Pancreas (tissue), 10 donors: ENCODE measurements around the gene FCRLB. TPM values are rescaled to one million over a fixed set of nuclear protein-coding genes. Genes with fewer than 3 reads are reported as not detected.

Experiments
- ATAC-seq, 4 donors: fragments of 200-7000 bp; cut with Tn5 transposase; one replicate each; pipeline versions ENCODE4 v1.8.0 to v1.9.1; 2020; ENCODE audit warnings: mild to moderate bottlenecking in 4 of 4, moderate library complexity in 4 of 4
- DNase-seq, 6 donors: peaks; one replicate each; pipeline ENCODE4 v3.0.0-alpha.2; 2020
- FAIRE-seq: peaks from 2 replicates; lab custom pipeline; 2012; peaks lifted over from hg19 to GRCh38; lab: Jason Lieb, UNC
- H3K27ac ChIP-seq, 4 donors: fragments of 200-600 bp; sonication (generic); 1 replicate in 3 of 4; 2 replicates in 1 of 4; pipeline versions ENCODE4 v1.5.0 to v1.8.0; 2020
- H3K27me3 ChIP-seq, 4 donors: fragments of 200-600 bp; one replicate each; pipeline ENCODE4 v1.8.0; 2021
- H3K36me3 ChIP-seq, 3 donors: fragments of 200-600 bp; sonication (generic) in 1 of 3; one replicate each; pipeline versions ENCODE4 v1.5.0 to v1.8.0; 2020 to 2021
- H3K4me1 ChIP-seq, 3 donors: fragments of 200-600 bp; one replicate each; pipeline ENCODE4 v1.8.0; 2021
- H3K4me3 ChIP-seq, 4 donors: fragments of 200-600 bp; sonication (generic) in 2 of 4; one replicate each; pipeline versions ENCODE4 v1.5.0 to v1.8.0; 2020 to 2021
- H3K9me3 ChIP-seq, 4 donors: fragments of 200-600 bp; one replicate each; pipeline ENCODE4 v1.8.0; 2021
- CTCF ChIP-seq, 4 donors: fragments of 200-600 bp; sonication (generic) in 3 of 4; IDR thresholded peaks; one replicate each; pipeline versions ENCODE4 v1.5.0 to v1.8.0; 2021; ENCODE audit warnings: antibody characterized with exemption in 4 of 4
- WGBS, 2 donors: extraction: QIAGEN DNeasy Blood & Tissue Kit; methylation state at CpG; one replicate each; pipeline ENCODE4 v1.1.7; 2013; 5-methylcytosine and 5-hydroxymethylcytosine counted together
- intact Hi-C, 3 donors: fragments of 100-400 bp; cut with DNase I; formaldehyde crosslinking; loops; one replicate each; pipeline versions ENCODE4 v1.11.1 to v1.14.2; 2022
- polyA plus RNA-seq, 2 donors: library from polyadenylated mRNA; stranded (reverse); fragments of 200-250 nt; gene quantifications; one replicate each; pipeline ENCODE4 v1.2.3, GENCODE V29; 2013
- total RNA-seq, 6 donors: library from RNA; stranded (reverse); fragmentation: NEBNext Ultra II Directional in 4 of 6; extraction: Animal tissue kit (Norgen Biotek cat#: 25700) in 4 of 6; gene quantifications; one replicate each; pipeline versions ENCODE4 v1.2.1 to v1.2.4, GENCODE V29; 2021 to 2023
- donor health status: healthy with polysubstance abuse.
- donor health status: DM: no; HTN: no; CAD: no; lungs with moderate emphysema.
- donor health status: DM: no; HTN: no; CAD: no.
- donor health status: control.
- donor health status: control.
- donor health status: Bipolar disorder and iron deficiency.
- donor health status: DM: yes; HTN: yes; CAD: no.
- donor health status: DM: no; HTN: no; CAD: no.
- donor health status: DM: no; HTN: no; CAD: no.
- donor health status: DM: yes; HTN: yes; CAD: no.

FCRLB gene
- total and polyA plus RNA-seq, 8 donors = 0.14 to 0.51 (median 0.36) TPM

- Histone ChIP-seq H3K4me3 (no peak overlapping the region), H3K27ac (no peak overlapping the region), H3K4me1 (no peaks in the 10 kb centered on the region), H3K27me3 (no peaks in the 10 kb centered on the region), H3K9me3 (no peaks in the 10 kb centered on the region), H3K36me3 (no peaks in the 10 kb centered on the region)
- 54 to 58% methylated on average over 4 of the region's 4 CpGs for WGBS, 2 donors
- ATAC-seq (no peak), FAIRE-seq (no peak), DNase-seq (no peak)
- TF ChIP-seq CTCF (IDR thresholded peaks at IDR 0.05) = no peak
- intact Hi-C loops = loop anchor here in 1 of 3 donors (10.0 kb wide), 1 partner anchor 252 kb away; no protein-coding TSS in a partner anchor
These were observed 15.1 kb downstream of the FCRLB start for GRCh38 chr1:161736335-161736969.

- Histone ChIP-seq H3K27me3 (no peaks in the 10 kb centered on the region), H3K4me1 (no peaks in the 10 kb centered on the region), H3K9me3 (no peaks in the 10 kb centered on the region), H3K4me3 (no peak overlapping the region), H3K36me3 (no peaks in the 10 kb centered on the region), H3K27ac (no peak overlapping the region)
- FAIRE-seq (no peak), DNase-seq (no peak), ATAC-seq (no peak)
- intact Hi-C loops = loop anchor here in 1 of 3 donors (10.0 kb wide), 1 partner anchor 253 kb away; no protein-coding TSS in a partner anchor
- 60% methylated on average over 2 of the region's 2 CpGs for WGBS, 2 donors
- TF ChIP-seq CTCF (IDR thresholded peaks at IDR 0.05) = no peak
These were observed 16.3 kb downstream of the FCRLB start for GRCh38 chr1:161737625-161738024.

GRCh38 chr1:161738627-161739287 lies 17.4 kb downstream of the FCRLB start:
- TF ChIP-seq CTCF (IDR thresholded peaks at IDR 0.05) = peak in 1 of 4 donors; percentile 11
- no peaks in the 10 kb centered on the region for H3K36me3 ChIP-seq
- no peaks in the 10 kb centered on the region for H3K27me3 ChIP-seq
- no peak overlapping the region for H3K4me3 ChIP-seq
- 77 to 90% methylated on average over 4 of the region's 4 CpGs for WGBS, 2 donors
- H3K4me1 ChIP-seq = no peaks in the 10 kb centered on the region
- DNase-seq (peak in 1 of 6 donors; percentile 37), FAIRE-seq (no peak), ATAC-seq (peak in 3 of 4 donors; percentile 39 to 69 (median 69))
- intact Hi-C loops = loop anchor here in 1 of 3 donors (10.0 kb wide), 1 partner anchor 254 kb away; no protein-coding TSS in a partner anchor
- H3K9me3 ChIP-seq = no peaks in the 10 kb centered on the region
- peak overlapping the region in 1 of 4 donors; percentile 0 for H3K27ac ChIP-seq

- intact Hi-C loops = loop anchor here in 1 of 3 donors (10.0 kb wide), 1 partner anchor 255 kb away; no protein-coding TSS in a partner anchor
- no peaks in the 10 kb centered on the region for H3K36me3 ChIP-seq
- H3K27me3 ChIP-seq = no peaks in the 10 kb centered on the region
- FAIRE-seq (no peak), DNase-seq (peak in 1 of 6 donors; percentile 26), ATAC-seq (peak in 2 of 4 donors; percentile 48 to 58)
- WGBS, 2 donors = 62 to 68% methylated on average over 8 of the region's 8 CpGs
- H3K4me3 ChIP-seq = no peak overlapping the region
- H3K27ac ChIP-seq = peak overlapping the region in 1 of 4 donors; percentile 13
- no peaks in the 10 kb centered on the region for H3K4me1 ChIP-seq
- H3K9me3 ChIP-seq = no peaks in the 10 kb centered on the region
- TF ChIP-seq CTCF (IDR thresholded peaks at IDR 0.05) = no peak
These were observed 18.7 kb downstream of the FCRLB start for GRCh38 chr1:161739865-161740566.
